ENCODE results near the gene FRG1. TPM values are rescaled to one million over a fixed set of nuclear protein-coding genes. Genes with fewer than 3 reads are reported as not detected.

Gene FRG1
- total and polyA plus RNA-seq, 10 of the 15 experiments (the other 5 are each of a cell fraction or from before 2014, with no cell fraction given) = 28.9 to 190 (median 58.6) TPM

- TF ChIP-seq RELB (IDR thresholded peaks at IDR 0.05; ENCODE audit: low read depth) = peak; percentile 79
- TF ChIP-seq, protein P1, sequence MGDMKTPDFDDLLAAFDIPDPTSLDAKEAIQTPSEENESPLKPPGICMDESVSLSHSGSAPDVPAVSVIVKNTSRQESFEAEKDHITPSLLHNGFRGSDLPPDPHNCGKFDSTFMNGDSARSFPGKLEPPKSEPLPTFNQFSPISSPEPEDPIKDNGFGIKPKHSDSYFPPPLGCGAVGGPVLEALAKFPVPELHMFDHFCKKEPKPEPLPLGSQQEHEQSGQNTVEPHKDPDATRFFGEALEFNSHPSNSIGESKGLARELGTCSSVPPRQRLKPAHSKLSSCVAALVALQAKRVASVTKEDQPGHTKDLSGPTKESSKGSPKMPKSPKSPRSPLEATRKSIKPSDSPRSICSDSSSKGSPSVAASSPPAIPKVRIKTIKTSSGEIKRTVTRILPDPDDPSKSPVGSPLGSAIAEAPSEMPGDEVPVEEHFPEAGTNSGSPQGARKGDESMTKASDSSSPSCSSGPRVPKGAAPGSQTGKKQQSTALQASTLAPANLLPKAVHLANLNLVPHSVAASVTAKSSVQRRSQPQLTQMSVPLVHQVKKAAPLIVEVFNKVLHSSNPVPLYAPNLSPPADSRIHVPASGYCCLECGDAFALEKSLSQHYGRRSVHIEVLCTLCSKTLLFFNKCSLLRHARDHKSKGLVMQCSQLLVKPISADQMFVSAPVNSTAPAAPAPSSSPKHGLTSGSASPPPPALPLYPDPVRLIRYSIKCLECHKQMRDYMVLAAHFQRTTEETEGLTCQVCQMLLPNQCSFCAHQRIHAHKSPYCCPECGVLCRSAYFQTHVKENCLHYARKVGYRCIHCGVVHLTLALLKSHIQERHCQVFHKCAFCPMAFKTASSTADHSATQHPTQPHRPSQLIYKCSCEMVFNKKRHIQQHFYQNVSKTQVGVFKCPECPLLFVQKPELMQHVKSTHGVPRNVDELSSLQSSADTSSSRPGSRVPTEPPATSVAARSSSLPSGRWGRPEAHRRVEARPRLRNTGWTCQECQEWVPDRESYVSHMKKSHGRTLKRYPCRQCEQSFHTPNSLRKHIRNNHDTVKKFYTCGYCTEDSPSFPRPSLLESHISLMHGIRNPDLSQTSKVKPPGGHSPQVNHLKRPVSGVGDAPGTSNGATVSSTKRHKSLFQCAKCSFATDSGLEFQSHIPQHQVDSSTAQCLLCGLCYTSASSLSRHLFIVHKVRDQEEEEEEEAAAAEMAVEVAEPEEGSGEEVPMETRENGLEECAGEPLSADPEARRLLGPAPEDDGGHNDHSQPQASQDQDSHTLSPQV (IDR thresholded peaks at IDR 0.05) = peak; percentile 90
- TF ChIP-seq CREM (IDR thresholded peaks at IDR 0.05; ENCODE audit: low read depth) = peak; percentile 80
- TF ChIP-seq, protein P2, sequence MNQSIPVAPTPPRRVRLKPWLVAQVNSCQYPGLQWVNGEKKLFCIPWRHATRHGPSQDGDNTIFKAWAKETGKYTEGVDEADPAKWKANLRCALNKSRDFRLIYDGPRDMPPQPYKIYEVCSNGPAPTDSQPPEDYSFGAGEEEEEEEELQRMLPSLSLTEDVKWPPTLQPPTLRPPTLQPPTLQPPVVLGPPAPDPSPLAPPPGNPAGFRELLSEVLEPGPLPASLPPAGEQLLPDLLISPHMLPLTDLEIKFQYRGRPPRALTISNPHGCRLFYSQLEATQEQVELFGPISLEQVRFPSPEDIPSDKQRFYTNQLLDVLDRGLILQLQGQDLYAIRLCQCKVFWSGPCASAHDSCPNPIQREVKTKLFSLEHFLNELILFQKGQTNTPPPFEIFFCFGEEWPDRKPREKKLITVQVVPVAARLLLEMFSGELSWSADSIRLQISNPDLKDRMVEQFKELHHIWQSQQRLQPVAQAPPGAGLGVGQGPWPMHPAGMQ (IDR thresholded peaks at IDR 0.05; ENCODE audit: borderline replicate concordance) = no peak
- TF ChIP-seq, protein P3, sequence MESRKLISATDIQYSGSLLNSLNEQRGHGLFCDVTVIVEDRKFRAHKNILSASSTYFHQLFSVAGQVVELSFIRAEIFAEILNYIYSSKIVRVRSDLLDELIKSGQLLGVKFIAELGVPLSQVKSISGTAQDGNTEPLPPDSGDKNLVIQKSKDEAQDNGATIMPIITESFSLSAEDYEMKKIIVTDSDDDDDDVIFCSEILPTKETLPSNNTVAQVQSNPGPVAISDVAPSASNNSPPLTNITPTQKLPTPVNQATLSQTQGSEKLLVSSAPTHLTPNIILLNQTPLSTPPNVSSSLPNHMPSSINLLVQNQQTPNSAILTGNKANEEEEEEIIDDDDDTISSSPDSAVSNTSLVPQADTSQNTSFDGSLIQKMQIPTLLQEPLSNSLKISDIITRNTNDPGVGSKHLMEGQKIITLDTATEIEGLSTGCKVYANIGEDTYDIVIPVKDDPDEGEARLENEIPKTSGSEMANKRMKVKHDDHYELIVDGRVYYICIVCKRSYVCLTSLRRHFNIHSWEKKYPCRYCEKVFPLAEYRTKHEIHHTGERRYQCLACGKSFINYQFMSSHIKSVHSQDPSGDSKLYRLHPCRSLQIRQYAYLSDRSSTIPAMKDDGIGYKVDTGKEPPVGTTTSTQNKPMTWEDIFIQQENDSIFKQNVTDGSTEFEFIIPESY (IDR thresholded peaks at IDR 0.05) = 0 out of 2 replicates have a peak, but pooled peaks have one; percentile 8
- TF ChIP-seq CREB1 (IDR thresholded peaks at IDR 0.05; ENCODE audit: low read depth) = peak; percentile 85
- TF ChIP-seq LARP7 (IDR thresholded peaks at IDR 0.05) = no peak; the same call in 1 of the 2 replicates
- 0 out of 2 replicates have a peak, but pooled peaks have one; percentile 5 for TF ChIP-seq BCL11A (IDR thresholded peaks at IDR 0.05; ENCODE audit: low read depth, low read length)
- 0 out of 2 replicates have a peak, but pooled peaks have one; percentile 62 for TF ChIP-seq TCF3 (IDR thresholded peaks at IDR 0.05; ENCODE audit: borderline replicate concordance, insufficient read depth, low read depth, low read length)
- TF ChIP-seq POLR2A (IDR thresholded peaks at IDR 0.05; ENCODE audit: low read depth, low read length) = peak; percentile 94
- peak; percentile 77; the same call in 1 of the 2 replicates for TF ChIP-seq RCOR1 (conservative IDR thresholded peaks at IDR 0.05; ENCODE audit: low read depth, low read length)
- TF ChIP-seq CHD4 (IDR thresholded peaks at IDR 0.05) = no peak
- no peak for TF ChIP-seq ASH2L (IDR thresholded peaks at IDR 0.05; ENCODE audit: borderline replicate concordance, low read depth)
- peak; percentile 44; the same call in 1 of the 2 replicates for TF ChIP-seq SPI1 (IDR thresholded peaks at IDR 0.05; ENCODE audit: borderline replicate concordance, insufficient read depth, low read depth, low read length)
- TF ChIP-seq MEF2A (IDR thresholded peaks at IDR 0.05; ENCODE audit: insufficient read depth, low read depth, low read length) = 0 out of 2 replicates have a peak, but pooled peaks have one; percentile 6
- no peak for TF ChIP-seq CBX3 (IDR thresholded peaks at IDR 0.05; ENCODE audit: borderline replicate concordance, low read depth)
- no peak for TF ChIP-seq CEBPB (IDR thresholded peaks at IDR 0.05; ENCODE audit: borderline replicate concordance in 1 of 2, low read depth in 2 of 2, low read length in 2 of 2)
- no peak for TF ChIP-seq ZNF384 (IDR thresholded peaks at IDR 0.05; ENCODE audit: borderline replicate concordance, low read depth, low read length)
- TF ChIP-seq BRCA1 (IDR thresholded peaks at IDR 0.05; ENCODE audit: low read depth, low read length) = no peak
Observed at GRCh38 chr4:189940178-189941004, at the start of gene FRG1 (continued).
